GM18951 (cell line): ENCODE measurements around the gene CYP27C1.

Experiments used
- POLR2A ChIP-seq: IDR thresholded peaks from 4 replicates; pipeline ENCODE4 v1.6.1; 2011; ENCODE audit warnings: mild to moderate bottlenecking; ENCODE audit not compliant: insufficient read length, insufficient read depth; ENCODE audit errors: extremely low read depth
- in situ Hi-C: fragments of 300-500 bp; cut with MboI; formaldehyde crosslinking; loops from one replicate; pipeline ENCODE4 v1.12.0; 2022; ENCODE audit warnings: low sequenced_read_pairs, mixed read lengths, inconsistent platforms; ENCODE audit not compliant: unreplicated experiment

CYP27C1 gene

GRCh38 chr2:127145280-127145895, 74.7 kb downstream of the CYP27C1 start:
- in situ Hi-C loops: no loop called here
- no peak for TF ChIP-seq POLR2A

GRCh38 chr2:127143841-127144782, 76.0 kb downstream of the CYP27C1 start:
- in situ Hi-C loops: no loop called here
- TF ChIP-seq POLR2A: no peak

- in situ Hi-C loops: no loop called here
- TF ChIP-seq POLR2A: no peak
These were observed 77.2 kb downstream of the CYP27C1 start for GRCh38 chr2:127142663-127143630.

GRCh38 chr2:127140538-127140937, 79.6 kb downstream of the CYP27C1 start:
- TF ChIP-seq POLR2A: no peak
- in situ Hi-C loops: no loop called here

GRCh38 chr2:127139766-127140165, 80.3 kb downstream of the CYP27C1 start:
- no peak for TF ChIP-seq POLR2A
- in situ Hi-C loops: no loop called here

GRCh38 chr2:127138281-127138680, 81.8 kb downstream of the CYP27C1 start:
- in situ Hi-C loops: no loop called here
- TF ChIP-seq POLR2A: no peak

- TF ChIP-seq POLR2A: no peak
- in situ Hi-C loops: no loop called here
These were observed 82.4 kb downstream of the CYP27C1 start for GRCh38 chr2:127137741-127138140.

GRCh38 chr2:127137225-127137624, 82.9 kb downstream of the CYP27C1 start:
- in situ Hi-C loops: no loop called here
- TF ChIP-seq POLR2A: no peak

GRCh38 chr2:127134833-127135830, 85.0 kb downstream of the CYP27C1 start:
- in situ Hi-C loops: no loop called here
- no peak for TF ChIP-seq POLR2A

GRCh38 chr2:127134235-127134634, 85.9 kb downstream of the CYP27C1 start:
- in situ Hi-C loops: no loop called here
- no peak for TF ChIP-seq POLR2A
